WI38 (cell line): ENCODE results near the gene FEZ2.

Experiments used
- H3K4me3 ChIP-seq: 2 replicates; pipeline ENCODE4 v1.5.1; 2011; ENCODE audit warnings: low read depth, mild to moderate bottlenecking, control low read depth, low read length
- CTCF ChIP-seq: IDR thresholded peaks from 2 replicates; pipeline ENCODE4 v1.5.1; 2012; ENCODE audit warnings: low read depth, mild to moderate bottlenecking, control low read depth, low read length

The FEZ2 gene

DNA sequence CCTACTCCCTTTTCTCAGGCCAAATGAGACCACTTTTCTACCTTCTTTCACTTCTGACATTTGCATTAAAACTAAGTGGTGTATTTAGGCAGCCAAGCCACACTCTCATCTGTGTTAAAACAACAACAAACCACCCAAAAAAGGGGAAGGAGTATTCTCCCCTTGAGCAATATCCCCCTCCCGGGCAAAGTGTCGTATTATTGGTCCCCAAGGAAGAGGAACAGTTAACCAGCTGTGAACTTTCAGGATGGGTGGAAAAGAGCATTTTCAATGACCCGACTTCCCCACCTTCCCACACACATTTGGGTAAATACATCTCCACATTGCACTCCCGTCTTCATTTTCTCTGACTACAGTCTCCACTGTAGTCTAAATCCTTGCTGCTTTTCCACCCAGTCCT is 44.3 kb downstream of the FEZ2 start:
- no peak for TF ChIP-seq CTCF
- no peak overlapping the region for H3K4me3 ChIP-seq

DNA sequence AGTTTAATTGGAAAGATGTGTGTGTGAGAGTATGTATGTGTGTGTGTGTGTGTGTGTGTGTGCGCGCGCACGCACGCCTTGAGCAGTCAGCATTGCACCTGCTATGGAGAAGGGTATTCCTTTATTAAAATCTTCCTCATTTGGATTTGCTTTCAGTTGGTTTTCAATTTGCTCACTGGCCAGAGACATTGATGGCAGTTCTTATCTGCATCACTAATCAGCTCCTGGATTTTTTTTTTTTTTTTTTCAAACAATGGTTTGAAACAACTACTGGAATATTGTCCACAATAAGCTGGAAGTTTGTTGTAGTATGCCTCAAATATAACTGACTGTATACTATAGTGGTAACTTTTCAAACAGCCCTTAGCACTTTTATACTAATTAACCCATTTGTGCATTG is 48.0 kb downstream of the FEZ2 start:
- H3K4me3 ChIP-seq: no peak overlapping the region
- no peak for TF ChIP-seq CTCF

GRCh38 chr2:36549165-36549574 is 48.8 kb downstream of the FEZ2 start:
- no peak overlapping the region for H3K4me3 ChIP-seq
- TF ChIP-seq CTCF: no peak

GRCh38 chr2:36547906-36548305 is 50.1 kb downstream of the FEZ2 start:
- no peak overlapping the region for H3K4me3 ChIP-seq
- no peak for TF ChIP-seq CTCF

- no peak for TF ChIP-seq CTCF
- no peak overlapping the region for H3K4me3 ChIP-seq
Measured at GRCh38 chr2:36545871-36546416, 52.0 kb downstream of the FEZ2 start.

GRCh38 chr2:36544638-36545338 is 53.2 kb downstream of the FEZ2 start:
- no peak for TF ChIP-seq CTCF
- no peak overlapping the region for H3K4me3 ChIP-seq

DNA sequence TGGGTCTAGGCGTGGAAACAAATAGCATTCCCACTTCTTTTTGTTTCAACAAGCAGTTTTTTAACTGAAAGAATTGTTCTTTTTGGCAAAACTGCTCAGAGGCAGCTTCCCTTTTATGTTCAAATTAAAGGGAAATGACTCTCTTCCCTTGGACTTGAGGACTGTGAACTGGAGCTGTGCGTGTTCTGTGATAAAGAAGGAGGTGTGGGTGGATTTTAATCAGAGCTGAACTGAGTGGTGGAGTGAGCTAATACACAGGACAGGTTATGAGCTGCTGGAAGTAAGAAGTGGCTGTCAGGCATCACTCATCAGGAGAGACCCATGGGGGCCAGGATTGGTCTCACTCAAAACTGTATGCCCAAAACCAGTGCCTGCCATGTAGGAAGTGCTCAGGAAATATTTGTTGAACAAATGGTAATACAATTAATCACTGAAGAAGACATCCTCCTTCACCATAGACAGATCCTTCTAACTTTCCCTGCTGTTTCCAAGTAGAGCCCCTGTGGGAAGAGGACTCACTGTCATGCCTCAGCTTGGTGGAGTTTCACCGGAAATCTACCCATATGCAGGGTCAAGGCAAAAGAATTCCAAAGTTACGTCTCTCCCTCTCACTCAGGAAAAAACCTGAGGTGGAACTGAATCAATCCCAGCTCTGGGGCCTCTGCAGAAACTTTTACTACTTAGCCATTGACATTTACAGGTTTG is 55.9 kb downstream of the FEZ2 start:
- no peak overlapping the region for H3K4me3 ChIP-seq
- no peak for TF ChIP-seq CTCF
